Natural killer cell (primary cell): ENCODE results near the gene YARS1. TPM values are rescaled to one million over a fixed set of nuclear protein-coding genes. Genes with fewer than 3 reads are reported as not detected.

ENCODE experiments used
- ATAC-seq, 3 donors: fragments of 150-1000 bp in 2 of 3; fragments of 200-7000 bp in 1 of 3; cut with Tn5 transposase; 1 replicate in 1 of 3; 2 replicates in 2 of 3; pipeline ENCODE4 v1.10.0; 2021; ENCODE audit warnings: mild to moderate bottlenecking in 2 of 3, moderate library complexity in 2 of 3
- DNase-seq, 2 donors: peaks; one replicate each; pipeline versions ENCODE4 v3.0.0 to v3.0.0-alpha.2; 2013 to 2021; ENCODE audit warnings: mixed read lengths in 1 of 2
- H3K27ac ChIP-seq: one replicate; pipeline ENCODE4 v1.5.1; 2013; ENCODE audit warnings: mild to moderate bottlenecking, low read length
- H3K27me3 ChIP-seq: one replicate; pipeline ENCODE4 v1.6.1; 2013; ENCODE audit warnings: low read length; ENCODE audit not compliant: control insufficient read depth, insufficient read depth
- H3K36me3 ChIP-seq: one replicate; pipeline ENCODE4 v1.6.1; 2013; ENCODE audit warnings: low read length; ENCODE audit not compliant: control insufficient read depth, insufficient read depth
- H3K4me1 ChIP-seq: one replicate; pipeline ENCODE4 v1.6.1; 2013; ENCODE audit warnings: low read length; ENCODE audit not compliant: control insufficient read depth, insufficient read depth
- H3K4me3 ChIP-seq: one replicate; pipeline ENCODE4 v1.5.1; 2013; ENCODE audit warnings: low read length
- H3K9me3 ChIP-seq: one replicate; pipeline ENCODE4 v1.6.1; 2013; ENCODE audit warnings: low read length; ENCODE audit not compliant: control insufficient read depth, insufficient read depth
- H3K27ac Mint-ChIP-seq, 2 donors: one replicate each; pipeline ENCODE4 v1.8.0; 2022; ENCODE audit warnings: mild to moderate bottlenecking in 2 of 2, mixed read lengths in 2 of 2, moderate library complexity in 1 of 2
- H3K27me3 Mint-ChIP-seq, 2 donors: one replicate each; pipeline ENCODE4 v1.8.0; 2022; ENCODE audit warnings: low read depth in 2 of 2, mixed read lengths in 2 of 2
- H3K36me3 Mint-ChIP-seq: one replicate; pipeline ENCODE4 v1.8.0; 2022; ENCODE audit warnings: mixed read lengths
- H3K4me1 Mint-ChIP-seq, 2 donors: one replicate each; pipeline ENCODE4 v1.8.0; 2022; ENCODE audit warnings: mixed read lengths in 2 of 2
- H3K4me3 Mint-ChIP-seq: one replicate; pipeline ENCODE4 v1.8.0; 2022; ENCODE audit warnings: mild to moderate bottlenecking, moderate library complexity, mixed read lengths
- H3K9me3 Mint-ChIP-seq, 2 donors: one replicate each; pipeline ENCODE4 v1.8.0; 2022; ENCODE audit warnings: mixed read lengths in 2 of 2
- CTCF ChIP-seq: fragments of 200-600 bp; IDR thresholded peaks from one replicate; pipeline ENCODE4 v1.8.0; 2022; ENCODE audit warnings: antibody characterized with exemption
- WGBS: methylation state at CpG from one replicate; pipeline ENCODE4 v1.1.7; 2013; ENCODE audit warnings: missing lambda C conversion rate; ENCODE audit not compliant: insufficient coverage; 5-methylcytosine and 5-hydroxymethylcytosine counted together
- intact Hi-C: fragments of 100-400 bp; cut with micrococcal nuclease; formaldehyde crosslinking; loops from one replicate; pipeline ENCODE4 v1.14.2; 2022
- total RNA-seq, 4 donors: library from RNA; stranded (reverse); fragments of 120-200 nt in 1 of 4; gene quantifications; one replicate each; pipeline versions ENCODE4 v1.2.3 to v1.2.4, GENCODE V29; 2013 to 2022

The YARS1 gene
- total RNA-seq, 3 donors from 2014 or later (not counting 1 experiment from before 2014, with no cell fraction given) = 163 to 223 (median 197) TPM

DNA sequence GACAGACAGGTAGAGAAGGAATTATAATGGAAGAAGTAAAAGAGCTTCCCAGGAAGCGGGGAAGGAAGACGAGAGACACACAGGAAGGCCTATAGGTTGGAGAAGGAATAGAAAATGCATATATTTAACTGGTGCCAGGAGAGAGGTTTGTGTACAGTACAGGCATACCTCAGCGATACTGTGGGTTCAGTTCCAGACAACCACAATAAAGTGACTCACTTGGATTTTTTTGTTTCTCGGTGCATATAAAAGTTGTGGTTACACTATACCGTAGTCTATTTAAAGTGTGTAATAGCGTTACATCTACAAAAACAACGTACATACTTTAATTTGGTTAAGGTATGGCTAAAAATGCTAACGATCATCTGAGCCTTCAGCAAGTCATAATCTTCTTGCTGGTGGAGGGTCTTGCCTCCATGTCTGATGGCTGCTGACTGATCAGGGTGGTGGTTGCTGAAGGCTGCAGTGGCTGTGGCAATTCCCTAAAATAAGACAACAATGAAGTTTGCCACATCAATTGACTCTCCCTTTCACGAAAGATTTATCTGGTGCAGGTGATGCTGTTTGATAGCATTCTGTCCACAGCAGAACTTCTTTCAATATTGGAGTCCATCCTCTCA, 16.0 kb downstream of the YARS1 start:
- Histone ChIP-seq H3K9me3 (no peaks in the 10 kb centered on the region), H3K4me1 (peaks cover 52% of the 10 kb centered on the region), H3K27me3 (no peaks in the 10 kb centered on the region), H3K4me3 (no peak overlapping the region), H3K36me3 (peaks cover 23% of the 10 kb centered on the region), H3K27ac (peak overlapping the region; percentile 79)
- intact Hi-C loops = no loop called here
- ATAC-seq (peak; percentile 44 to 64 (median 62)), DNase-seq (peak in 1 of 2 donors; percentile 81)
- Mint-ChIP-seq H3K4me1 (peaks cover 46 to 48% of the 10 kb centered on the region in 2 donors), H3K36me3 (no peaks in the 10 kb centered on the region), H3K27me3 (no peaks in the 10 kb centered on the region), H3K27ac (peak overlapping the region; percentile 90 to 93), H3K9me3 (peaks cover 0 to 2% of the 10 kb centered on the region in 2 donors), H3K4me3 (peak overlapping the region; percentile 70)
- TF ChIP-seq CTCF = no peak
- WGBS = 54% methylated on average over 4 of the region's 9 CpGs

DNA sequence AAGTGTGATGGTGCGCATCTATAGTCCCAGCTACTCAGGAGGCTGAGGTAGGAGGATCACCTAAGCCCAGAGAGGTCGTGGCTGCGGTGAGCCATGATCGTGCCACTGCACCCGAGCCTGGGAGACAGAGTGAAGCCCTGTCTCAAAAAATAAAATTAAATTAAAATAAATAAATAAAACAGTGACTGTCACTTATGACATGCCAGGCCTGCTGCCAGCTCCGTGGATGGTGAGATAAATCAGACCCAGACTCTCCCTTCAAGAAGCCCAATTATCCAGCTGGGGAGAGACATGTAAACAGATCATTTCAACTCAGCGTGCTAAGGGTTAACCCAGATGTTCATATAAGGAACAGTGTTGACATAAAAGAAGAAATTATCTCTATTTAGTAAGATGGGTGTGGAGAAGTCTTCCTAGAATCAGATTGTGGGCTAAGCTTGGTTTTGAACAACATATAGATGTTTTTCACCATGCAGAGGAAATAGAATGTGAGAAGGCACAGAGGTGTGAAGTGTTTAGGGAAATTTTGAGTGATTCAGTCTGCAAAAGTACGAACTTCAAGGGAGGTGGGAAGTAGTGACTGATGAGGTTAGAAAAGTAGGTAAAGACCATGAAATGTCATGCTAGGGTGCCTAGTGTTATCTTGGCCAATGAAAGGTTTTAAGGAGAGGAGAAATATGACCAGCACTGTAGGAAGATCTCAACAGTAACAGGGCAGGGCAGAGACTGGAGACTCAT, 18.3 kb downstream of the YARS1 start:
- Mint-ChIP-seq H3K4me3 (peak overlapping the region; percentile 84), H3K27me3 (no peaks in the 10 kb centered on the region), H3K9me3 (peaks cover 0 to 2% of the 10 kb centered on the region in 2 donors), H3K36me3 (no peaks in the 10 kb centered on the region), H3K27ac (peak overlapping the region; percentile 90 to 93), H3K4me1 (peaks cover 46 to 48% of the 10 kb centered on the region in 2 donors)
- peak in 1 of 2 donors; percentile 82 for DNase-seq
- TF ChIP-seq CTCF = no peak
- peak; percentile 74 to 88 (median 79) for ATAC-seq
- Histone ChIP-seq H3K4me1 (peaks cover 58% of the 10 kb centered on the region), H3K27ac (peak overlapping the region; percentile 79), H3K9me3 (no peaks in the 10 kb centered on the region), H3K27me3 (no peaks in the 10 kb centered on the region), H3K4me3 (peak overlapping the region; percentile 4), H3K36me3 (peaks cover 25% of the 10 kb centered on the region)
- WGBS = 75% methylated on average over 7 of the region's 8 CpGs
- intact Hi-C loops = loop anchor here (1.0 to 10.0 kb wide), 2 partner anchors 18 to 174 kb away; partner anchors contain the start of genes S100PBP and YARS1

- Mint-ChIP-seq H3K27me3 (no peaks in the 10 kb centered on the region), H3K27ac (peak overlapping the region; percentile 90 to 93), H3K36me3 (no peaks in the 10 kb centered on the region), H3K4me3 (peak overlapping the region; percentile 84), H3K9me3 (peaks cover 0 to 2% of the 10 kb centered on the region in 2 donors), H3K4me1 (peaks cover 46 to 48% of the 10 kb centered on the region in 2 donors)
- intact Hi-C loops = loop anchor here (10.0 kb wide), 1 partner anchor 173 kb away; no protein-coding TSS in a partner anchor
- Histone ChIP-seq H3K9me3 (no peaks in the 10 kb centered on the region), H3K4me3 (no peak overlapping the region), H3K4me1 (peaks cover 58% of the 10 kb centered on the region), H3K27ac (peak overlapping the region; percentile 79), H3K36me3 (peaks cover 22% of the 10 kb centered on the region), H3K27me3 (no peaks in the 10 kb centered on the region)
- 96% methylated on average over 4 of the region's 4 CpGs for WGBS
- ATAC-seq = no peak
- DNase-seq = no peak
- TF ChIP-seq CTCF = no peak
Observed at GRCh38 chr1:32798191-32798590, 19.0 kb downstream of the YARS1 start.
